Panc1 (cell line): Measurements from ENCODE around the gene DCTN5. TPM values are rescaled to one million over a fixed set of nuclear protein-coding genes. Genes with fewer than 3 reads are reported as not detected.

Source experiments
- ATAC-seq: fragments of 200-7000 bp; cut with Tn5 transposase; 2 replicates; pipeline ENCODE4 v1.9.1; 2020; ENCODE audit warnings: mild to moderate bottlenecking, moderate library complexity
- BruUV-seq: library from RNA; stranded (reverse); fragments of 400-500 nt; replicated peaks from 2 replicates; lab custom pipeline; 2021; lab: Mats Ljungman, UMichigan
- CTCF ChIA-PET: fragments of 300-600 bp; sonication (Branson Sonifier 250); formaldehyde crosslinking; loops from one replicate; lab custom pipeline; 2022; ENCODE audit warnings: antibody characterized with exemption; lab: Charles Lee
- POLR2A ChIA-PET: fragments of 300-600 bp; sonication (Branson Sonifier 250); formaldehyde crosslinking; loops from one replicate; lab custom pipeline; 2022; ENCODE audit warnings: antibody characterized with exemption; lab: Charles Lee
- DNase-seq: peaks from one replicate; pipeline ENCODE4 v3.0.0-alpha.2; 2010; ENCODE audit warnings: low read depth, low spot score
- H3K27ac ChIP-seq: 2 replicates; pipeline ENCODE4 v1.5.1; 2011; ENCODE audit warnings: mild to moderate bottlenecking, low read length, inconsistent platforms
- H3K27me3 ChIP-seq: fragments of 200-500 bp; sonication (Bioruptor generic); 2 replicates; pipeline ENCODE4 v1.6.0; 2014; ENCODE audit warnings: low read length, inconsistent platforms; ENCODE audit not compliant: control insufficient read depth, insufficient read depth
- H3K36me3 ChIP-seq: fragments of 200-500 bp; sonication (Bioruptor generic); 2 replicates; pipeline ENCODE4 v1.5.1; 2014; ENCODE audit warnings: inconsistent platforms, mild to moderate bottlenecking, low read length, moderate library complexity; ENCODE audit not compliant: control insufficient read depth, insufficient read depth
- H3K4me1 ChIP-seq: 2 replicates; pipeline ENCODE4 v1.5.1; 2011; ENCODE audit warnings: inconsistent platforms, mild to moderate bottlenecking, low read length, moderate library complexity; ENCODE audit not compliant: control insufficient read depth, insufficient read depth
- H3K4me3 ChIP-seq, 2 experiments: 2 replicates each; pipeline ENCODE4 v1.5.1; 2011 to 2012; ENCODE audit warnings: low read depth in 2 of 2, low read length in 2 of 2, mild to moderate bottlenecking in 2 of 2, inconsistent platforms in 1 of 2, moderate library complexity in 1 of 2
- H3K9me3 ChIP-seq: fragments of 200-500 bp; sonication (Bioruptor generic); 2 replicates; pipeline ENCODE4 v1.5.1; 2014; ENCODE audit warnings: low read depth, mild to moderate bottlenecking, inconsistent platforms, low read length, moderate library complexity; ENCODE audit not compliant: control insufficient read depth, insufficient read depth
- CTCF ChIP-seq: fragments of 450-650 bp; IDR thresholded peaks from 2 replicates; pipeline ENCODE4 v1.5.1; 2017; ENCODE audit warnings: mild to moderate bottlenecking
- POLR2AphosphoS5 ChIP-seq: IDR thresholded peaks from 2 replicates; pipeline ENCODE4 v1.6.1; 2012; ENCODE audit warnings: mild to moderate bottlenecking, low read depth, low read length, moderate library complexity
- REST ChIP-seq, 2 experiments: IDR thresholded peaks; 2 replicates each; pipeline ENCODE4 v1.6.1; 2011 to 2012; ENCODE audit warnings: low read depth in 2 of 2, control low read depth in 1 of 2, low read length in 1 of 2, mild to moderate bottlenecking in 1 of 2, moderate library complexity in 1 of 2; ENCODE audit not compliant: insufficient read depth in 1 of 2
- SIN3A ChIP-seq: IDR thresholded peaks from 2 replicates; pipeline ENCODE4 v1.6.1; 2012; ENCODE audit warnings: low read depth, mild to moderate bottlenecking, low read length, moderate library complexity, borderline replicate concordance; ENCODE audit not compliant: insufficient read depth
- TCF7L2 ChIP-seq: IDR thresholded peaks from 2 replicates; pipeline ENCODE4 v1.6.1; 2011; ENCODE audit warnings: mild to moderate bottlenecking, low read depth, low read length, inconsistent platforms
- in situ Hi-C: cut with HindIII; loops from 2 replicates; pipeline ENCODE4 v1.10.0; 2016; ENCODE audit warnings: low sequenced_read_pairs, low pct_unique_long_range_greater_than_20kb
- intact Hi-C: fragments of 100-400 bp; cut with micrococcal nuclease; formaldehyde crosslinking; loops from one replicate; pipeline ENCODE4 v1.10.0; 2022; ENCODE audit not compliant: unreplicated experiment
- total RNA-seq: library from RNA; stranded (reverse); gene quantifications from one replicate; pipeline ENCODE4 v1.2.1, GENCODE V29; 2021; ENCODE audit not compliant: unreplicated experiment

Gene DCTN5
- total RNA-seq, 1 experiment from 2014 or later = 72.9 TPM

GRCh38 chr16:23702951-23703350, 61.7 kb downstream of the DCTN5 start:
- Histone ChIP-seq H3K27me3 (no peaks in the 10 kb centered on the region), H3K4me3 (no peak overlapping the region), H3K9me3 (no peaks in the 10 kb centered on the region), H3K27ac (no peak overlapping the region), H3K36me3 (no peaks in the 10 kb centered on the region), H3K4me1 (no peaks in the 10 kb centered on the region)
- no TSS peak for BruUV-seq
- ATAC-seq (no peak), DNase-seq (no peak)
- POLR2A ChIA-PET = no interaction called here
- CTCF ChIA-PET = no interaction called here
- TF ChIP-seq POLR2AphosphoS5 = no peak
- TF ChIP-seq SIN3A = no peak
- no peak for TF ChIP-seq CTCF
- TF ChIP-seq REST (IDR thresholded peaks at IDR 0.05; ENCODE audit: insufficient read depth in 1 of 2, low read depth in 2 of 2, low read length in 1 of 2) = no peak
- TF ChIP-seq TCF7L2 = no peak
- intact Hi-C loops = no loop called here
- in situ Hi-C loops = no loop called here

GRCh38 chr16:23704772-23705516, 63.7 kb downstream of the DCTN5 start:
- H3K4me1 ChIP-seq = no peaks in the 10 kb centered on the region
- DNase-seq = no peak
- no TSS peak for BruUV-seq
- no peaks in the 10 kb centered on the region for H3K27me3 ChIP-seq
- H3K36me3 ChIP-seq = no peaks in the 10 kb centered on the region
- ATAC-seq = no peak
- H3K27ac ChIP-seq = no peak overlapping the region
- TF ChIP-seq SIN3A = no peak
- TF ChIP-seq TCF7L2 = no peak
- no peak for TF ChIP-seq REST (IDR thresholded peaks at IDR 0.05; ENCODE audit: insufficient read depth in 1 of 2, low read depth in 2 of 2, low read length in 1 of 2)
- no peak for TF ChIP-seq CTCF
- no peak for TF ChIP-seq POLR2AphosphoS5
- intact Hi-C loops = no loop called here
- peaks cover 4% of the 10 kb centered on the region; the same call in 1 of the 2 replicates for H3K9me3 ChIP-seq
- in situ Hi-C loops = no loop called here
- no peak overlapping the region for H3K4me3 ChIP-seq
- ChIA-PET CTCF (no interaction called here), POLR2A (no interaction called here)
